Urinary bladder (tissue), 4 donors: ENCODE measurements around the gene RFX1. TPM values are rescaled to one million over a fixed set of nuclear protein-coding genes. Genes with fewer than 3 reads are reported as not detected.
"Not testable (repeated sequence)": the region's sequence is repeated elsewhere in the genome, so short reads cannot be mapped to it uniquely, and the experiment has no call there.

Experiments used
- DNase-seq: peaks from one replicate; pipeline ENCODE4 v3.0.0-alpha.2; 2015; ENCODE audit errors: extremely low spot score
- H3K27ac ChIP-seq: one replicate; pipeline ENCODE4 v1.5.1; 2013; ENCODE audit warnings: low read depth, mild to moderate bottlenecking, moderate library complexity
- H3K36me3 ChIP-seq: one replicate; pipeline ENCODE4 v1.6.1; 2013; ENCODE audit warnings: mild to moderate bottlenecking, moderate library complexity; ENCODE audit not compliant: insufficient read depth
- H3K4me1 ChIP-seq: one replicate; pipeline ENCODE4 v1.6.1; 2013; ENCODE audit warnings: mild to moderate bottlenecking, moderate library complexity; ENCODE audit not compliant: insufficient read depth
- H3K4me3 ChIP-seq: one replicate; pipeline ENCODE4 v1.5.1; 2013; ENCODE audit warnings: low read depth, low read length
- WGBS: extraction: QIAGEN DNeasy Blood & Tissue Kit; methylation state at CpG from one replicate; pipeline ENCODE4 v1.1.7; 2013; 5-methylcytosine and 5-hydroxymethylcytosine counted together
- polyA plus RNA-seq: library from polyadenylated mRNA; stranded (reverse); fragments of 200-250 nt; gene quantifications from one replicate; pipeline ENCODE4 v1.2.3, GENCODE V29; 2013
- total RNA-seq: library from RNA; depleted of rRNA; stranded (reverse); fragments of >200 nt; gene quantifications from one replicate; pipeline ENCODE4 v1.2.3, GENCODE V29; 2014
- donor health status: healthy with polysubstance abuse.
- donor health status: healthy.

Gene RFX1
- total and polyA plus RNA-seq, 2 donors: 2.9 to 8.1 TPM

GRCh38 chr19:13973479-13973878 lies 32.6 kb downstream of the RFX1 start:
- H3K27ac ChIP-seq, H3K4me3 ChIP-seq, DNase-seq, H3K4me1 ChIP-seq: not testable (repeated sequence)
- H3K36me3 ChIP-seq: peaks cover 10% of the 10 kb centered on the region
- WGBS: 99% methylated on average over 3 of the region's 3 CpGs

GRCh38 chr19:13972368-13973155 lies 33.6 kb downstream of the RFX1 start:
- WGBS: 94% methylated on average over 37 of the region's 37 CpGs
- DNase-seq: no peak
- H3K4me1 ChIP-seq: no peaks in the 10 kb centered on the region
- H3K27ac ChIP-seq: no peak overlapping the region
- no peak overlapping the region for H3K4me3 ChIP-seq
- peaks cover 12% of the 10 kb centered on the region for H3K36me3 ChIP-seq

GRCh38 chr19:13971868-13972267 lies 34.3 kb downstream of the RFX1 start:
- not testable (repeated sequence) for DNase-seq, H3K4me1 ChIP-seq, H3K4me3 ChIP-seq, H3K27ac ChIP-seq
- WGBS: 82% methylated on average over 15 of the region's 15 CpGs
- H3K36me3 ChIP-seq: peaks cover 12% of the 10 kb centered on the region

GRCh38 chr19:13969897-13970296 lies 36.2 kb downstream of the RFX1 start:
- H3K4me3 ChIP-seq: no peak overlapping the region
- no peak overlapping the region for H3K27ac ChIP-seq
- DNase-seq: no peak

DNA sequence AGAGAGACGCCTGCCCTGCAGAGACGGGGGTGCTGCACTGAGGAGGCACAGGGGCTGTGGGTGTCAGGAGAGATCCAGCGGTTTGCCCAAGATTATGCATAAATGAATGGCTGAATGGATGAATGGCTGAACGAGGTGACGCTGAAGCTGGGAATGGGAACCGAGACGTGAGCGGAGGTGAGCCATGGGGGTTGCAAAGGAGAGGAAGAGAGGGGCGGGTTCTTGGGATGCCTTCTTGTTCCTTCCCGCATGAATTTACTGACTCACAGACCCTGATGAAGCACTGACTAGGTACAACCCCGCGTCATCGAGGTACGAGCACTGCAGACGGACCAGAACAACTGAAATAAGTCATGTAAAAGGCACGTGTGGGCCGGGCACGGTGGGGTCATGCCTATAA lies 37.1 kb downstream of the RFX1 start:
- Histone ChIP-seq H3K4me3 (no peak overlapping the region), H3K36me3 (peaks cover 17% of the 10 kb centered on the region), H3K4me1 (no peaks in the 10 kb centered on the region), H3K27ac (no peak overlapping the region)
- no peak for DNase-seq
- WGBS: 91% methylated on average over 18 of the region's 18 CpGs

More at GRCh38 chr19:13969897-13970296, 36.2 kb downstream of the RFX1 start:
- peaks cover 17% of the 10 kb centered on the region for H3K36me3 ChIP-seq
- WGBS: 90% methylated on average over 18 of the region's 18 CpGs
- H3K4me1 ChIP-seq: no peaks in the 10 kb centered on the region

DNA sequence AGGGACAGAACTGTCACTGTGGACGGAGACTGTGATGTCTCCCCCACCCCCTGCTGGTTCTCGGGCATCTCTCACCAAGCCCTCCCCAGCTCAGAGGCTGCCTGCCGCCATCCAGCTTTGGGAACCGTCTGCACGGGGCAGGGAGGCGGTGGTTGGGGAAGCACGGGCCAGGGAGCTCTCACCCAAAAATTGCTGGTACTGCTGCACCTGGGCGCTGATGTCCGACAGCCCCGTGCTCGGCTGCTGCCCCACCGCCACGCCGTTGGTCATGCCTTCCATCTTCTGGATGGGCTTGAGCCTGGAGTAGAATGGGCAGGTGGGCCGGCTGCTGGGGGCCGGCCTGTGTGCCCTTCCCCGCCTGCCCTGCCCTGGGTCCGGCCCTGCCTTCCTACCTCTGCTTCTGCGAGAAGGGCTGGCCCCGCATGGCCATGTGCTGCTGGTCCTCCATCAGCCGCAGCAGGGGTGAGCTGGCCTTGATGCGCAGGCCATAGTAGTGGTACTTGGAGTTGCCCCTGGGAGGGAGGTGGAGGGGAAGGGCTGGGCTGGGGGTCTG lies 37.7 kb downstream of the RFX1 start:
- Histone ChIP-seq H3K27ac (no peak overlapping the region), H3K36me3 (peaks cover 17% of the 10 kb centered on the region), H3K4me1 (no peaks in the 10 kb centered on the region), H3K4me3 (no peak overlapping the region)
- WGBS: 95% methylated on average over 22 of the region's 22 CpGs
- DNase-seq: no peak

DNA sequence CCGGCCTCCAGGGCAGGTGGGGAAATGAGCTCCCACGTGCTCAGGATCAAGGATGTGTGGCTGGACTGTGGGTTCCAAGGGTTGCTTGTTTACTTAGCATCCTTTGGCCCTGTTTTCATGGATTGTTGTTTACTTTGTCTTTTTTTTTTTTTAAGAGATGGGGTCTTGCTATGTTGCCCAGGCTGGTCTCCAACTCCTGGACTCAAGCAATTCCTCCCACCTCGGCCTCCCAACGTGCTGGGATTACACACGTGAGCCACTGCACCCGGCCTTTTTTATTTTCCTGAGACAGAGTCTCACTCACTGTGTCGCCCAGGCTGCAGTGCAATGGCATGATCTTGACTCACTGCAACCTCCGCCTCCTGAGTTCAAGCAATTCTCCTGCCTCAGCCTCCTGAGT lies 38.9 kb downstream of the RFX1 start:
- DNase-seq, H3K4me3 ChIP-seq, H3K27ac ChIP-seq, H3K4me1 ChIP-seq: not testable (repeated sequence)
- 96% methylated on average over 8 of the region's 8 CpGs for WGBS
- peaks cover 15% of the 10 kb centered on the region for H3K36me3 ChIP-seq

DNA sequence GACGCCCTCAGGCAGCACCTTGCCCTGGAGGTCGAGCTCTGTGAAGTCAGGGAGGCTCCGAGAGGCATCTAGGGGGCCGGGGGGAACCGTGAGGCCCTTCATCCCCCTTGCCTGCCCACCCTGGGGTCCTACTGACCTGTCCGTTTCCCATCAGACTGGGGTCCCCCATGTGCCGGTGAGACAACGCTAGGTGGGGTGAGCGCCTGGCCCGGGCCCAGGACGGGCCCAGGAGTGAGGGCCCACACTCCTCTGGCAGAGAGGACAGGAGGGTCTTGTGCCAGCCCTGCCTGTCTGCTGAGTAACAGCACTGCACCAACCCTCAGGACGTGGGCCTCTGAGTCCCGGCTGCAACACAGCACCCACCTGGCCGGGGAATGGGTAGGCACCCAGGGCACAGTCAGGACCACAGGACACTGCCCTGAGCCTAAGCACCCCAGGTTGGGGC lies 39.4 kb downstream of the RFX1 start:
- Histone ChIP-seq H3K27ac (no peak overlapping the region), H3K4me1 (no peaks in the 10 kb centered on the region), H3K4me3 (no peak overlapping the region), H3K36me3 (peaks cover 15% of the 10 kb centered on the region)
- 95% methylated on average over 14 of the region's 14 CpGs for WGBS
- DNase-seq: no peak

- peaks cover 15% of the 10 kb centered on the region for H3K36me3 ChIP-seq
- 93% methylated on average over 20 of the region's 20 CpGs for WGBS
- no peak for DNase-seq
- no peak overlapping the region for H3K27ac ChIP-seq
- no peaks in the 10 kb centered on the region for H3K4me1 ChIP-seq
- no peak overlapping the region for H3K4me3 ChIP-seq
These were observed 40.0 kb downstream of the RFX1 start for GRCh38 chr19:13965926-13966683.

DNA sequence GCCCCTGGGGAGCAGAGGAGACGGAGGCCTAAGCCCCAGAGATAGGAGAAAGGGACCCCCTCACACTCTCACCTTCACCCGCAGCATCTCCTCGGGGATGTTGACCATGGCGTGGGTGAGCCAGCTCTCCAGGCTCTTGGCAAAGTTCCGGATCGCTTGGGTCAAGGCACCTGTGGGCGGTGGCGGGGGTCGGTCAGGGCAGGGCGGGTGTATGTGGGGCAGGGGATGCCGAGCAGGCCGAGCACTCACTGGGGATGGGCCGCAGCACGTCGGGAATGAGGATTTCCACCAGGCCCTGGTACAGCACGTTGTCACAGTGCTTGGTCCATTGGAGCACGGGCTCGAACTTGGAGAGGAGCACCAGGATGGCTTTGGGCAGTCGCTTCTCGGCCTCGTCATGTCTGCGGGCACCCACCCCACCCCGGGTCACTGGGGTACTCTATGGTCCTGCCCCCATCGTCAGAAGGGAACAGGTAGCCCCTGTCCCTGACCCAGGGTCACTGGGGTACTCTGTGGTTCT lies 40.7 kb downstream of the RFX1 start:
- H3K4me1 ChIP-seq: no peaks in the 10 kb centered on the region
- no peak overlapping the region for H3K27ac ChIP-seq
- WGBS: 93% methylated on average over 24 of the region's 24 CpGs
- H3K4me3 ChIP-seq: no peak overlapping the region
- DNase-seq: no peak
- peaks cover 15% of the 10 kb centered on the region for H3K36me3 ChIP-seq

DNA sequence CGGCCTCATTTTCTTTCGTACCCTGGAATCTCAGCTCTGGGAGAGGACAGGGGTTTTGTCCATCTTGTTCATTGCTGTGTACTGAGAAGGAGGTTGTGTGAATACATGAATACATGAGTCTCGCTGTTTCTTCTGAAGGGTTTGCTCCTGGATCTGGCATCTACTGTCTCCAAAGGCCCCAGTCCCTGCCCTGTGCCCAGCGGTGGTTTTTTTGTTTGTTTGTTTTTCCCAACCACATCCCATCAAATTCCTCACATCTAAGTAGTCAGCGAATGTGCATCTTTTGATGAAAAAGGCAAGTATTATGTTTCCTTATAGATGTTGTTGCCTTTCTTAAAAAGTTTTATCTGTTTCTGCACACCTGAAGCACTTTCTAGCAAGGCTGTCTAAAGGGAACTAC lies 41.3 kb downstream of the RFX1 start:
- DNase-seq: no peak
- 92% methylated on average over 5 of the region's 5 CpGs for WGBS
- Histone ChIP-seq H3K27ac (no peak overlapping the region), H3K4me1 (no peaks in the 10 kb centered on the region), H3K36me3 (peaks cover 13% of the 10 kb centered on the region), H3K4me3 (no peak overlapping the region)

GRCh38 chr19:13963603-13964105 lies 42.5 kb downstream of the RFX1 start:
- H3K4me3 ChIP-seq: no peak overlapping the region
- H3K4me1 ChIP-seq: no peaks in the 10 kb centered on the region
- peaks cover 13% of the 10 kb centered on the region for H3K36me3 ChIP-seq
- WGBS: 82% methylated on average over 48 of the region's 48 CpGs
- no peak overlapping the region for H3K27ac ChIP-seq
- no peak for DNase-seq

DNA sequence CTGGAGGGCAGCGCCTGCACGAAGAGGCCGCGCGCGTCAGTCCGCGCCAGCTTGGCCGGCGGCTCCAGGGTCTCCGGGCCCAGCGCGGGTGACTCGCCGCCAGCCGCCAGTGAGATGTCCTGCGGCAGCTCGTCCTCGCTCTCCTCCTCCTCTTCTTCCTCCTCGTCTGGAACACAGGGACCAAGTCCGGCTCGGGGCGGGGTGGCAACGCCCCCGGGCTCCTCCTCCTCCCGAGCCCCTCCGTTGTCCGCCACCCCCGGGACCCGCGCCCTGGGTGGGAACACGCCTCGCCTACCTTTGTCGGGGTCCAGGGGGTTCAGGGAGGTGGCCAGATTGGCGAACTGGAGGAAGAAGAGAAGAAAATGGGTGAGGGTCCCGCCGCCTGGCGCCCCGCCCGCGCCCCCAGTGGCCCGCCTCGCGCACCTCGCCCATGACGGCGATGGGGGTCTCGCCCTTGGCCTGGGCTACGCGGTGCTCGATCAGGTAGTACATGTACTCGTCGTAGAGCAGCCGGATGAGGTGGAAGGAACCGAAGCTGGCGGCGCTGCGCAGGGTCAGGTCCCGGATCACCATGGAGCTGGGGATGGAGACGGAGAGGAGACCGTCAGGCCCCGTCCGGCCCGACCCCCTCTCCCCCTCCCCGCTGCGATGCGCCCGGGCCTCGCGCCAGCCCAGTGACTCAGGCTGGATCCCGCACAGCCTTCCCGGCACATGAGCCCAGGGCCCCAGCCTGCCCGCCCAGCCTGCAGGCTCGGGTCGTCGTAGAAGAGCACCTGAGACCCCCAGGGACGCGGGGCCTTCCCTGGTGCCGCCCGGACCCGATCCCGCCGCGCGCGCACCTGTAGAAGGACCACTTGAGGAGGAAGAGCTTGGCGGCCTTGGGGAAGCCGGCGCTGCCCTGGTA lies 43.2 kb downstream of the RFX1 start:
- H3K27ac ChIP-seq: peak overlapping the region; percentile 31
- H3K4me3 ChIP-seq: peak overlapping the region; percentile 20

More for the DNA sequence above, 43.2 kb downstream of the RFX1 start:
- Histone ChIP-seq H3K4me1 (no peaks in the 10 kb centered on the region), H3K36me3 (peaks cover 10% of the 10 kb centered on the region)
- 34% methylated on average over 89 of the region's 89 CpGs for WGBS
- no peak for DNase-seq
